GM21515 (cell line): ENCODE measurements around the gene PPP1R3E.

Source experiments
- ATAC-seq: cut with Tn5 transposase; IDR thresholded peaks from one replicate; pipeline ENCODE4 v1.9.1; 2021; ENCODE audit not compliant: unreplicated experiment

The PPP1R3E gene

GRCh38 chr14:23249824-23250223, 52.8 kb downstream of the PPP1R3E start:
- no peak for ATAC-seq

GRCh38 chr14:23248601-23249000, 54.1 kb downstream of the PPP1R3E start:
- ATAC-seq = no peak
